TTC549 (cell line): ENCODE results near the gene MED22.

Experiments
- FAIRE-seq: peaks from 2 replicates; lab custom pipeline; 2012; peaks lifted over from hg19 to GRCh38; lab: Jason Lieb, UNC

The MED22 gene

DNA sequence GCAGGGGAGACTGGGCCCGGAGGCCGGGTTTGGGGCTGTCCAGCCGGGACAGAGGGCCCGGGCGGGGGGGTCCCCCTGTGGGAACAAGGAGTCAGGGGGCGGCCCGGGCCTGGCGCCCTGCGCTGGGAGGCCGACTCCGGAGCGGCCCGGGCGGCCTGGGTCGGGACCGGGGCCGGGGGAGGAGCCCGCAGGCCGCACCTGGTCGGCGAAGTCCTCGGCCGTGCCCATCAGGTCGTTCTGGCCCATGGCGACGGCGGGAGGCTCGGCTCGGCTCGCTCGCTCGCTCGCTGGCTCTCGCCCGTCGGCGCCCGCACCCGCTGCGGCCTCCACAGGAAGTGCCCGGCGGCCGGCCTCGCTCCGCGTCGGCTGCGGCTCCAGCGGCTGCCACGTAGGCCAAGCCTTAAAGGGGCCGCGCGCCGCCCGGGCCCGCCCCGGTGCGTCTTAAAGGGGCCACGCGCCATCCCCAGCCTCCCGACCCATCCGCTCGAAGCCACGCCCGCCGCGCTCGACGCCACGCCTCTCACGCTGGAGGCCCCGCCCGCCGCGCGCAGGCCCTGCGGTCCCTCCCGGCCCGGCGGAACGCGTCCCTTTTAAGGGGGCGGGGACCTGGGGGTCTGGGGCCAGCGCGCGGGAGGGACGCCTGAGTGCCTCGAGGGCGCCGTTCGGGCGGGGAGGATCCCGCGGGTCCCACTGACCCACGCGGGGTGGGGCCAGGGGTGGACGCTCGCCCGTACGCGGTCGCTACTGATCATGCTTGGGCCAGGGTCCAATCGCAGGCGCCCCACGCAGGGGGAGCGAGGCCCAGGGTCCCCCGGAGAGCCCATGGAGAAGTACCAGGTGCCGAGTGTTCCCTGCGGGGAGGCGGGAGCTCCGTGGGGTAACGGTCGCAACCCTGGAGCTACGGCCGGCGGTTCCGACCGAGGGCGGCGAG is 28.1 kb upstream of the MED22 start, which contains the start of the genes STKLD1 and SURF4:
Gene STKLD1, plus strand, starts transcription at position 643 of the 931 bp plus-strand sequence. Its CDS starts 108 bp downstream, at position 751.
Gene SURF4, minus strand, starts transcription at position 337 of the 931 bp plus-strand sequence. Its CDS starts 91 bp downstream, at position 246.
- no peak for FAIRE-seq

DNA sequence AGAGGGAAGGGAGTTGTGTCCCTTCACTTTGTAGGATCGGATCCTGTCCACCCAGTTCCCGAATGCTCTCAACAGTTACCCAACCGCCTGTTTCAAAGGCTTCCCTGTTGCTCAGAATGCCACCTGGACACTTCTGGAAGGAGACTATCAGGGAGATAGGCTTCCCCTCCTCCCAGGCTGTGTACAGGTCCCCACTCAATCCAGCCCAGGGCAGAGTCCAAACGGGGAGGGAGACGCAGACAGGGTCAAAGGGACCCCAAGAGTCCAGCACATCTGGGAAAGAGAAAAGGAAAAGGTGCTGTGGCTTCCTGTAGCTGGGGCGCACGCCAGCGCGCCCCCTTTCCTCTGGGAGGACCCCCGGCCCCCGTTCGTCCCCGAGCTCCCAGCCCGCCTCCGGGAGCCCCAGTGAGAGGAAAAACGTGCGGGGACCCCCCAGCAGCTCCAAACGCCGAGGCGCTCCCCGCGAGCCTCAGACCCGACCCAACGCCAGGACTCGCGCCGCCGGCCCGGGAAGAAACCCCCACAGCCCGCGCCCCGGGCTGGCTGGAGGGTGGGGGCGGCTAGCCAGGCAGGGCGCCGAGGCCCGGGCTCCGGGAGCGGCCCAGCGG is 27.3 kb upstream of the MED22 start:
- no peak for FAIRE-seq

DNA sequence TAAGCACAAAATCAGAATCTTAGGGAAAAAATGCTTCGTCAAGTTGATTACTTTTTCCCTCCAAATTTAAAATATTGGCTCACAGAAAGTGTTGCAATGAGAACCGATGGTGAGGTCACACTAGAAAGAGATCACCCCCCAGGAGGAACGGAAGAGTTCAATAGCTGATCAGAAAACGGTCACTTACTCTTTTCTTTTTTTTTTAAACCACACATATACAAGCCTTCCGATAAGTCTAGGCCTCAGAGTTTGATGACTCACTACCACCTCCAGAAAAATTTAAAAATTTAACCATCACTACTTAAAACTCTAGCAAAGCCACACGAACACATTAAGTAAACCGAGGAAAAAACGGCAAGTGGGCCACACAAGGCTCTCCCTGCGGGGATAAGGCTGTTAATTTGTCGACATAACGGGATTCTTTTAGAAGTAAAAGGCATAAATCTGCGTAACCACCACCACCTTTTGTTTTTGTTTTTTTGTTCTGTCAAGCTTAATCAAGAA is 26.7 kb upstream of the MED22 start:
- FAIRE-seq, result no peak

DNA sequence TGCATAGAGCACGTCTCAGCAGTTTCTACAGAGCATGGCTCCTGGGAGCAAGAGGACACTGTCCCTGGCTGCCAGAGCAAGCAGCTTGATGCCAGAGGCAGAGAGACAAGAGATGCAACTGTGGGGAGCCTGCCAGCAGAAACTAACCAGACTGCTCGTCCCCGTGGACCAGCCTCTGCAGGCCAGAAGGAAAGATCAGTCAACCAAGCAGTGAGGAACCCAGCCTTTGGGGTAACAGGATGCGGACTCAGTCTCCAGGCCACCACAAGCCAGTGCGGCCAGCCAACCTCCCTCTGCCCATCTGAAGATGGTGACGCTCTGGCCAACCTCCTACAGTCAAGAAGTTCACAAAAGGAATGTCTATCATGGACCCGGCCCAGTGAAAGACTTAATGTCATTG is 24.2 kb upstream of the MED22 start:
- no peak for FAIRE-seq

DNA sequence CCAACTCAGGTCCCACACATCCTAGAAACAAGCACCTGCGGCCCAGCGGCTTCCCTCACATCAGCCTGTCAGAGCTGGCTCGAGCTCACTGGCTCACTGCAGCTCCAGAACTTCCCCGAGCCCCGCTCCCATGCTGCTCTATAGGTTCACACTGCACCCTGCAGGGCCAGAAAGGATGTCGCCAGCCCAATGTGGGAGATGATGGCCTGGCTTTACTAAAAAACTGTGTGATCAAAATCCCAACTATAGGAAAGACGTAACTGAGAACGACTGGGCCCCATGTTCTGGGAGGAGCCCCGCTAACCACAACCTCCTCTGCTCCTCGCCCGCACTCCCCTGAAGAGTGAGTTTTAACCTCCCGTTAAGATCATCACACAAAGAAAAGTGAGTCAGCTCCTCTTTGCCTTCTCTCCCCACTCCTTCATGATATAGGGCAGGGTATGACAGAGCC is 23.4 kb upstream of the MED22 start:
- no peak for FAIRE-seq

DNA sequence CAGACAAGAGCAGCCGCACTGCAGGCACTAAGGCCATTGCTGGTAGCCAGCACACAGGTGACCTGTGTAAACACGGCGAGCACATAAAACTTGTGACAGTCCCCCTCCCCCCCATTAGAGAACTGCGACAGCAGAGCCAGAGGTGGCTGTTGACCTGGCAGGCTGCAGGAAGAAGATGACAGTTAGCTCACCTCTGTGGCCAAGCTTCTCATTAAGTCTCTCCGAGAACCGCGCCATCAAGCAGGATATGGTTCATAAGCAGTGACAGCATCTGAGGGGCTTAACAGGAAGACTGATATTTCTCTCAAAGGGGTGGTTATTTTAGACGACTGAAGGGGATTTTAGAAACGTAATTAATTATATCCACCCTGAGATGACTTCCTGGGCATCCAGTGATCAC is 22.8 kb upstream of the MED22 start:
- FAIRE-seq, result no peak

DNA sequence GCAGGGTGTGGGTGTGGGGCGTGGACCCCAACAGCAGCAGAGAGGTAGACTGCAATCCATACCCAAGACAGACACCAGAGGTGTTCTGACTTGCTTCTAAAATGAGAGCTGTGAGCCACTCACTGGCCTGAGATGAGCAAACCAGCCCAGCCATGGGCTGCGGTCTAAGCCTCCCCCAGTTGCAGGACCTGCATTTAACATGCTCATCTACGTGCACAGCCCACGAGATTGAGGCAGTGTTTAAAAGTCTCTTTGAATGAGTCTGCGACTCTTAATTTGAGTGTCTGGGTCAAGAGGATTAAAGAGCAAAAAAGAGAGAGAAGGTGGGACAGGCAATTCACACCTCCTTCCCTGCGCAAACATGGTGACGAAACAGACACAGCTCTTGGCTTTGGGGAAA is 22.0 kb upstream of the MED22 start:
- FAIRE-seq, result no peak

DNA sequence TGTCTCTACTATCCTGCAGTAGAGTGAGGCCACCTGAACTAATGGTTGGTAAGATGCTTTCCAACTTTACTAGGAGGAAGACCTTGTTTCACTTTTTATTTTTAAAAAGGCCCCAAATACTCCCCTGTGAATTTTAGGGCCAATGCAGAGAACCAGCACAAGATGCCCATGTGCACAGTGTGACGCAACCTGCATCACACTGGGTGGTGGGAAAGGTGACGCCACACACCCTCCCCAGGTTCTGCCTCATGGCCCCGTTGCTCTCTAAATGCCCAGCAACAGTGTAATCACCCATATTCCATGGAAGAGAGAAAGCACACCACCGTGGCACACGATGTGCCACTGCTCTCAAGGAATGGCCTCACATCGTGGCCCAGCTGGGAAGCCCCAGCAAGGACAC is 21.5 kb upstream of the MED22 start:
- no peak for FAIRE-seq

DNA sequence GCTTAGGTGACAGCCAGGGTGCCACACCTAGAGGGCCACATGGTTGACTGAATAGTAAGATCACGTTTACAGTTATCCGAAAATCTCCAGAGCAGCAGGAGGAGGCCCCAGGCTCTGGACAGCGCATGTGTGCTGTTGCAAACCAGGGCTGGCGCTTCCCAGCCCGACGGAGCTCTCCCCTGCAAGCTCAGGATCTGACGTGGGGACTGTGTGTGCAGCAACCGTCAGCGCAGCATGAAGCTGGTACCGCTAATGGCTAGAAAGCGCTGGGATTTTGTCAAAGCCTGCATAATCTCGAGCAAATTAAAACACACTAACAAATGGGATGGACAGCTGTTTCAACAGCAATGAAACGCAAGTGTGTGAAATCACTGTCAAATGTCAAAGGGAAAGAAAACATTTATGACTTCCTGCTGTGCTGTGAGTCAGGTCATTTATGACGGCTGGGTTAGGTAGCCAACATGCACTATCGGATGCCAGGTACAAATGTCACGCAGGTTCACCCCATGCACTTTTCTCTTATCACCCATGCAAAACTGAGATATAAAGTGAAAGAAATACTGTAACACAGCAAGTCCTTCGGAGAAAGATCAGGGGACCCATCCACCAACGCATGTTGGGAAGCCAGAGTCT is 20.4 kb upstream of the MED22 start:
- no peak for FAIRE-seq

DNA sequence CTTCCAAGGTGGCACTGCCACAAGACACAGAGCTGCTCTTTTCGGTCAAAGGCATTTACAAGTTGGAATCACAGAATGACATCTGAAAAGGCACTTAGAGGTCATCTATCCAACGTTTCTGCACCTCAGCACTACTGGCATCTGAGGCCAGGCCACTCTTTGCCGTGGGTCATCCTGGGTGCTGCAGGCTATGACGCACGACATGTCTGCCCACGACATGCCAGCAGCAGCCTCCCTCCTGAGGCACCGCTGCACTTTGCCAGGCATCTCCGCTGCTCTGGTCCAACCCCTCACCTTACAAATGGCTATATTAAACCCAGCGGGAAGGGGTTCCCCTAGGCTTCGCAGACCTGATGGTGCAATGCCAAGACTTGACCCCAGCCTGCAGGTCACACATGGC is 19.8 kb upstream of the MED22 start:
- no peak for FAIRE-seq

DNA sequence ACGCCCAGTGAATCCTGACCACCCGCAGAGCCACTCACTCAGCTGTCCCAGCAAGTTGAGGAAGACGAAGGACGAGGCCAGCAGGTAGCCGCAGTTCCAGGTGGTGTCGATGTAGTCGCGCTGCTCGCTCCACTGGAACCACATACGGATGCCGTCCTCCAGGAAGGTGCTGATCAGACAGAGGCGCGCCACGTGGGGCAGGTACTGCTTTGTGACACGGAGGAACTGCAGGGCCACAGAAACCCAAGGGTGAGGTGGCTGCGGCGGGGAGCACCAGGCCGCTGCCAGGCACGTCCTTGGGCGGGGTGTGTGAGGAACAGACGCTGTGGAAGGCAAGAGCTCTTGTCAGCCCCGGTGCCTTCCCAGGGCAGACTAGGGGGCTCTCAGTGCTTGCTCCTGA is 19.3 kb upstream of the MED22 start:
- no peak for FAIRE-seq

DNA sequence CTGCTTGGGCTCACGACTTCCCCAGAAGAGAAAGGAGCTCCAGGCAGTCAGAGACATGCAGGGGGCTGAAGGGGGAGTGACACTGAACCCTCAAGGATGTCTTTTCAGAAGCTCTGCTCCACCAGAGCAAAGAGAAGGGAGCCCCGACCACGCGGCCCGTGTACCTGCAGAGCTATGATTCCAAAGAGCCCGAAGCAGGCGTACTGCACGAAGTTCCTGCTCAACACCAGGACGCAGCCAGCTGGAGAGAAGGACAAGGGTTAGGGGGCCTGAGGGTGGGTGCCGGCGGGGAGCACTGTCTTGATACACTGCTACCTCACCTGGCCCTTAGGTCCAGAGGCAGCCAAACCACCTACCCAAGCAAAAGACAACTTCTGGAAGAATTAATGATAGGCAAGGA is 18.5 kb upstream of the MED22 start:
- FAIRE-seq, result no peak

DNA sequence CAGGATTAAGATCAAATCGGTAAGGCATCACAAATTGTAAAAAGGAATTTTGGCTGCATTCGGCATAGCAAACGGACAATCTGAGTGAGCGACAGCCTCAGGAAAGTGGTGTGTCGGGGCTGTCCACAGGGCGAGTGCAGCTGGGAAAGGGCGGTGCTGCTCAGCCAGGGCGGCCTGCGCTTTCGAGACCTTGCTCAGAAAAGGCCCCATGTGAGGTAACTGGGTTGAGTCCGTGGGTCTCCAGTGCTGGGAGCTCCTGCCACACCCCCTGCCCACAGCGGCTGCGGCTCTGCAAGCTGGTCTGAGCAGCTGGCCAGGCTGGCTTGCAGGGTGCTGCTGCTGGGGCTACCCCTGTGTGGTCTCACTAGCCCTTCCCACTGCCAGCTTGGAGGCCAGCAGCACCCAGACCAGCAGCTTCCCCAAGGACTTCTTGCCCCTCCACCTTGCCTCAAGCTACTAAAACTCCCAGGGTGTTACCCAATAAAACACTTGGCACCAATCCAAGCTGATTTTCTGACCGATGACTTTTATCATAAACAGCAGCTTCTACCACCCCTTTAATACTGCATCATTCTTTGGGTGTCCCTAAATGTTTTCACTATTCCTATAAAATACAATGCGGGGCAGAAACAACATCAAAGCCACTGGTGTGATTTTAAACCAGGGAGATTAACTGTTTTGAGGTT is 14.6 kb upstream of the MED22 start:
- FAIRE-seq, result no peak

DNA sequence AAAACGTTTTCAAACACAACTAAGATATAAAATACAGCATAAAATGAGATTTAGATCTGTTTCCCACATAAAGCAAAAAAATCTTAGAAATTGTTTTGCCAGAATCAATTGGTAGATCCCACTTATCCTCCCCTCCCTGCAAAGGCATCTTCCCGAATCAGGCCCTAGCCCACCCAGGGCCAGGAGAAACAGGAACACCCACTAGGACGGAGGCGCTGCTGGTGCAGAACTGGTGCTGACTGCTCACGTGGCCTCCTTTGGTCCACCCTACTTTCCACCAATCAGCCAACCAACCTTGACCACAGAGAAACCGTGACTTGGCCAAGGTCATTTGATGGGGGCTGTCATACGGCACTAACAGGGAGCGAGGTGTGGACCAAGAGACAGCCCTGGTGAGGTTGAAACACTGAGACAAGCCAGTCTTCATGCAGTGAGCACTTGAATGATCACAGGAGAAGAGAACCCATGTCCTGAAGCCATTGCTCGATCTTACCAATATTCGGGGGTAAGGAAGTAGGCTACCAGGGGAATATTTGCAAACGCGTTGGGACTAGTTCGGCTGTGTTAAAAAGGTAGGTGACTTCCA is 13.7 kb upstream of the MED22 start:
- FAIRE-seq, result no peak

DNA sequence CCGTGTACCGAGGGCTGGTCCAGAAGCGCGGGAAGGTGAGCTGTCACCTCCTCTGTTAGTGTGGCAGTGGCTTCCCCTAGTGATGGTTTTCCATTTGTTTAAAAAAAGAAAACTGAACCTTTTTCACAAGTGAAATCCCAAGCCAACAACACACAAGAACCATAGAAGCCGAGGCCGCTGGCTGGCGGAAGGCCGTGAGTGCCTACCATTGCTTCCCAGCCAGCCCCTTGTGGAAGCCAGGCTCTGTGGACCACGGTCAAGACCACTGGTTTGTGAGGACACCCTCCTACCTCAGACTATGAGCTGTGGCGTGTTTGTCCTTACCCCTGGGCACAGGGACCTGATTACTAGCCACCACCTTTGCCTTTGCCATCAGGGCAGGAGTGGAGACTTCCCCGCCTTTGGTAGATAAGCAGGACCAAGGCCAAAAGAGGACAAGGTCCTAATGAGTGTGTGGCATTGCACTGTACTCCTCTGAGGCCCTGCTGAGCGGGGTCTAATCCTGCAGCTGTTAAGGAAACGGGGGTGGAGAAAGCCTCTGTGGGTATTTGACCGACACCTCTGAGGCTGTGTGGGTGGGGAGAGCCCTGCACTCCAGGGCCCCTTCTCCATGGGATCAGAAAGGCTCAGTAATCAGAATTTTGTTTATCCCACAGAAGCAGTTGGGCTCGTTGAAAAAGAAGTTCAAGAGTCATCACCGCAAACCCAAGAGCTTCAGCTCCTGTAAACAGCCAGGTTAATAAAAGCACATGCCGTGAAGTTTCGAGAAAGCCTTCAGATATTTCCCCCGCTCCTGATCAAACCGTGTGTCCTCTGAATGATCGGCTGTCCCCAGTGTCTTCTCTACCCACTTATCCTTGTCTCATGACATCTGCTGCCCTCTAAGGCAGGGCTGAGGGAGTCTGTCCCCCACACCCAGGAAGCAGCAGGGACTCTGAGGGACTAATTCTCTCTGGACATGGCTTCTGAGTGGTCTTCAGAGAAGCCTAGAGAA is 12.8 kb upstream of the MED22 start:
- FAIRE-seq, result no peak

DNA sequence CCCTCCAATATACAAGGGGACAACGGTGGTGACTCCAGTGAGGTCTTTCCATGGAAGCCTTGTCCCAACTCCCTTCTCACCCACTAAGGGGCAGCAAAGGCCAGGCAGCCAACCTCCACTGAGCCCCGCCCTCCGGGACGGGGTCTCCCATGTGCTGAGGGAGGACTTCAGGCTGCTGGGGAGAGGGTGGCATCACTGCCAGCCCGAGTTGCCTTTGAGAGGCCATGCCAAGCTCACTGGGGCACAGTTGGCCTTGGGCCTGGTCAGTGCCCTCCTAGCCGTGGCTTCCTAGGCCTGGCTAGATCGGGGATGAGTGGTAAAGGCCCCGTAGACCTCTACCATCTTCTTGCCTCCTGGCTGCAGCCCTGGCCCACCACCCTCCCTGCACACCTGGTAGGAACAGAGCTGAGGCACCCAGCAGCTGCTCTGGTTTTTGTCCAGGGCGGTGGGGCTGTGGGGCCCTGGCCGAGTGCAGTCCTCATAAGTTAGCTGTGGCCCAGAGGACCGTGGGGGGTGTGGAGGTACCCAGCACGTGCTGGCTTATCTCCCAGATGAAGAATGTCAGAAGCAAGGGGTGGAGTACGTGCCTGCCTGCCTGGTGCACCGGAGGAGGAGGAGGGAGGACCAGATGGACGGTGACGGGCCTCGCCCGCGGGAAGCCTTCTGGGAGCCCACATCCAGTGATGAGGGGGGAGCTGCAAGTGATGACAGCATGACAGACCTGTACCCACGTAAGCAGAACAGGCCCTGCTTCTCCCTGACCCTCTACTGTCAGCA is 11.7 kb upstream of the MED22 start:
- no peak for FAIRE-seq

DNA sequence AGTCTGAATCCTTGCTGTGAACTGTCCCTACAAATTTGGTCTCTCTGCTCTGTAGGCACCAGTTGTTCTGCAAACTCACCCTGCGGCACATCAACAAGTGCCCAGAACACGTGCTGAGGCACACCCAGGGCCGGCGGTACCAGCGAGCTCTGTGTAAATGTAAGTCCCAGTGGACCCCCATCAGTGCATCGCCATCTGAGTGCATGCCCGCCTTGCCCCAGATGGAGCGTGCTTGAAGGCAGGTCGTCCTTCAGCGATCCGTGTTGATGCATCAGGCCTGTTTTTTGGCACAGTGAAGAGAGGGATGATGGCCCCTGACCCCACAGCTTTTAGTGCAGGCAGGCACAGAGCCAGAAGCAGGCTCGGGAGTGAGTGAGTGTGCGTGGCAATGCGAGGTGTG is 9.7 kb upstream of the MED22 start:
- FAIRE-seq, result no peak

DNA sequence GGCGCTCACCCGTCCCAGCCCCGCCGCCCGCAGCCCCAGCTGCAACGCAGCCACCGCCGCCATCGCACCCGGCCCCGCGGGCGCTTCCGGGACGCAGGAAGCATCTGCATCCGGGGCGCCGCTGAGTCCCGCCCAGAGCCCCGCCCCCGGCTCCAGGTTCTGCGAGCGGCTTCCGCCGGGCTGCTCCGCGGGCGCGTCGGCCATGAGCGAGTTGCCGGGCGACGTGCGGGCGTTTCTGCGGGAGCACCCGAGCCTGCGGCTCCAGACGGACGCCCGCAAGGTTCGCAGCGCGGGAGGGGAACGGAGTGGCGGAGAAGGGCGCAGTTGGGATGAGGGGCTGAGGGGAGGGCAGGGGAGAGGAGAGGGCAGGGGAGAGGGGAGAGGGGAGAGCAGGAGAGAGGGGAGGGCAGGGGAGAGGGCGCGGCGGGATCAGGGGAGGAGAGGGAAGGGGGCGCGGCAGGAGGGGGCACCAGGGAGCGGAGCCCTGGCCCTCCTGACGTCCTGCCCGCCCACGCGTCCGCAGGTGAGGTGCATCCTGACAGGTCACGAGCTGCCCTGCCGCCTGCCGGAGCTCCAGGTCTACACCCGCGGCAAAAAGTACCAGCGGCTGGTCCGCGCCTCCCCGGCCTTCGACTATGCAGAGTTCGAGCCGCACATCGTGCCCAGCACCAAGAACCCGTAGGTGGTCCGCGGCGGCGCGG is 8.6 kb upstream of the MED22 start, which contains the start of the genes SURF1 and SURF2:
Gene SURF1, minus strand, starts transcription at position 97 of the 701 bp plus-strand sequence. Its CDS starts 34 bp downstream, at position 63.
Gene SURF2, plus strand, starts transcription at position 160 of the 701 bp plus-strand sequence. Its CDS starts 43 bp downstream, at position 203.
- FAIRE-seq, result no peak

DNA sequence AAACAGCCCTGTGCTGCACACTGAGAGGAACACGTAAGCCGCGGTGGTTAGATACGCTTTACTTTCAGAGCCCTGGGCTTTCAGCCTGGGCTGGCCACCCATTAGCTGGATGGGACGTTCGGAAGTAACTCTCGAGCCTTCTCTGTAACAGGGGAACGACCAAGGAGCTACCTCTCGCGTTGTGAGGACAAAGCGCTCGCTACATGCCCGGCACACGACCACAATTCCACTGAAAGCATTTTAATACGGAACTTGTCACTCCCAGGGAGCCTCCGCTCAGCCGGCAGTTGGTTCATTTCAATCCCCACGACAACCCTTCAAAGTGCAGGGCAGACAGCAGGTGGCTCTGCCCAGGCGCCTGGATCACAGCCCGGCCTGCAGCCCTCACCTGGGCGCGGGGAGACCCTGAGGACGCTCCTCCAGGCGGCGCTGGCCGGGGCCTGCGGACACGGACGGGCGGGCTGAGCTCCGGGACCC is 8.0 kb upstream of the MED22 start:
- no peak for FAIRE-seq
